ENCODE results near the gene MYH11.

DNA sequence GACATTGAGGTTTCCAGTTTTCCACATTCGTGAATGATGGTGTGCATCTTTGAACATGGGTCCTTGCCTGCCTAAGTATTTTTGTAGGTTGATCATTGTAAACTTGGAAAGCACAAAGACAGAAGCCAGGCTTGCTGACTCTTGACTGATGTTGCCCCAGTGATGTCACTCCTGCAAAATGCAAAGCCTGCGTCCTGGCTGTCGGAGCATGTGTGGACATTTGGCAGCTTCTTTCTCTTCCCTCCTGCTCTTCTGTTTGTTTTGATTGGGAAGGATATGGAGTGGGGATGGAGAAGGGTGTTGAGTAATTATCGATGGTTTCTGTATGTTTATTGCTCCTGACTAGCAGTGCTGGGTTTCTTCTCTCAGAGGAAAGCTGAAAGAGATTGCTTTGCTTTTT, 203.6 kb downstream of the MYH11 start:
- TF ChIP-seq POLR2A (IDR thresholded peaks at IDR 0.05; ENCODE audit: low read depth, low read length) (no peak), POLR2AphosphoS5 (IDR thresholded peaks at IDR 0.05; ENCODE audit: low read depth, low read length) (no peak)
